HEK293 (cell line): Measurements from ENCODE around the gene L2HGDH.

Experiments used
- CTCF ChIA-PET: fragments of 350-600 bp; formaldehyde crosslinking; extraction: SDS; loops from one replicate; lab custom pipeline; 2021; ENCODE audit warnings: antibody characterized with exemption; lab: Yijun Ruan, JAX
- POLR2A ChIA-PET: fragments of 300-600 bp; formaldehyde crosslinking; extraction: SDS; loops from one replicate; lab custom pipeline; 2020; ENCODE audit warnings: antibody characterized with exemption, inconsistent platforms; lab: Yijun Ruan, JAX
- H3K27ac ChIP-seq: fragments of 200-500 bp; sonication (Bioruptor generic); 2 replicates; pipeline ENCODE4 v1.5.1; 2014; ENCODE audit warnings: low read depth, low read length, control low read depth, inconsistent platforms; ENCODE audit errors: extremely low read depth
- H3K36me3 ChIP-seq, 2 experiments: fragments of 200-500 bp in 1 of 2; sonication (Bioruptor generic) in 1 of 2; 1 replicate in 1 of 2; 2 replicates in 1 of 2; pipeline ENCODE4 v1.5.1; 2014 to 2017; ENCODE audit warnings: inconsistent platforms in 2 of 2, low read length in 2 of 2; ENCODE audit not compliant: control insufficient read depth in 2 of 2, insufficient read depth in 1 of 2
- H3K4me1 ChIP-seq: fragments of 200-500 bp; sonication (Bioruptor generic); 2 replicates; pipeline ENCODE4 v1.5.1; 2014; ENCODE audit warnings: mild to moderate bottlenecking, low read length, inconsistent platforms; ENCODE audit not compliant: control insufficient read depth, insufficient read depth
- H3K4me3 ChIP-seq: 2 replicates; pipeline ENCODE4 v1.5.1; 2011; ENCODE audit warnings: low read depth, mild to moderate bottlenecking, control low read depth, low read length, moderate library complexity
- H3K9me3 ChIP-seq: fragments of 200-500 bp; sonication (Bioruptor generic); 2 replicates; pipeline ENCODE4 v1.5.1; 2014; ENCODE audit warnings: low read depth, low read length, inconsistent platforms; ENCODE audit not compliant: control insufficient read depth, insufficient read depth
- BCL11B ChIP-seq: fragments of 450-650 bp; formaldehyde crosslinking; IDR thresholded peaks from 2 replicates; pipeline ENCODE4 v1.5.1; 2016; ENCODE audit warnings: low read depth, missing biosample characterization, missing genetic modification characterization
- GFI1B ChIP-seq: fragments of 450-650 bp; formaldehyde crosslinking; IDR thresholded peaks from 2 replicates; pipeline ENCODE4 v1.5.1; 2016; ENCODE audit warnings: missing biosample characterization, missing genetic modification characterization
- KLF7 ChIP-seq: fragments of 450-650 bp; formaldehyde crosslinking; IDR thresholded peaks from 2 replicates; pipeline ENCODE4 v1.5.1; 2016; ENCODE audit warnings: missing biosample characterization, missing genetic modification characterization, borderline replicate concordance
- PBX3 ChIP-seq: sonication (generic); formaldehyde crosslinking; IDR thresholded peaks from 2 replicates; pipeline ENCODE4 v1.8.1; 2022; ENCODE audit warnings: mild to moderate bottlenecking, moderate library complexity, missing genetic modification reagents
- SP7 ChIP-seq: fragments of 450-650 bp; formaldehyde crosslinking; IDR thresholded peaks from 2 replicates; pipeline ENCODE4 v1.5.1; 2016; ENCODE audit warnings: missing biosample characterization, missing genetic modification characterization
- TRIM28 ChIP-seq: IDR thresholded peaks from 2 replicates; pipeline ENCODE4 v1.6.1; 2011; ENCODE audit warnings: low read length, control low read depth, borderline replicate concordance
- WT1 ChIP-seq: fragments of 450-650 bp; formaldehyde crosslinking; IDR thresholded peaks from 2 replicates; pipeline ENCODE4 v1.5.1; 2016; ENCODE audit warnings: missing biosample characterization, missing genetic modification characterization
- ZBTB1 ChIP-seq: fragments of 450-650 bp; formaldehyde crosslinking; IDR thresholded peaks from 2 replicates; pipeline ENCODE4 v1.5.1; 2016; ENCODE audit warnings: missing biosample characterization, missing genetic modification characterization
- ZBTB49 ChIP-seq: fragments of 450-650 bp; formaldehyde crosslinking; IDR thresholded peaks from 2 replicates; pipeline ENCODE4 v1.5.1; 2016; ENCODE audit warnings: missing biosample characterization, missing genetic modification characterization, low read depth
- ZBTB8A ChIP-seq: fragments of 450-650 bp; formaldehyde crosslinking; IDR thresholded peaks from 2 replicates; pipeline ENCODE4 v1.5.1; 2016; ENCODE audit warnings: missing biosample characterization, missing genetic modification characterization
- ZFP3 ChIP-seq: fragments of 450-650 bp; formaldehyde crosslinking; IDR thresholded peaks from 2 replicates; pipeline ENCODE4 v1.5.1; 2016; ENCODE audit warnings: low read depth, missing biosample characterization, missing genetic modification characterization
- ZIC2 ChIP-seq: fragments of 450-650 bp; formaldehyde crosslinking; IDR thresholded peaks from 2 replicates; pipeline ENCODE4 v1.5.1; 2016; ENCODE audit warnings: missing biosample characterization, missing genetic modification characterization
- ZNF132 ChIP-seq: fragments of 450-650 bp; formaldehyde crosslinking; IDR thresholded peaks from 2 replicates; pipeline ENCODE4 v1.5.1; 2017; ENCODE audit warnings: missing biosample characterization, missing genetic modification characterization, borderline replicate concordance
- ZNF148 ChIP-seq: fragments of 450-650 bp; formaldehyde crosslinking; IDR thresholded peaks from 2 replicates; pipeline ENCODE4 v1.5.0; 2017; ENCODE audit warnings: missing biosample characterization, missing genetic modification characterization, borderline replicate concordance
- ZNF169 ChIP-seq: fragments of 450-650 bp; formaldehyde crosslinking; IDR thresholded peaks from 2 replicates; pipeline ENCODE4 v1.5.1; 2016; ENCODE audit warnings: missing biosample characterization, missing genetic modification characterization
- ZNF214 ChIP-seq: fragments of 450-650 bp; formaldehyde crosslinking; IDR thresholded peaks from 2 replicates; pipeline ENCODE4 v1.5.1; 2017; ENCODE audit warnings: missing biosample characterization, mild to moderate bottlenecking, missing genetic modification characterization, borderline replicate concordance
- ZNF239 ChIP-seq: fragments of 450-650 bp; formaldehyde crosslinking; IDR thresholded peaks from 2 replicates; pipeline ENCODE4 v1.5.1; 2016; ENCODE audit warnings: missing biosample characterization, missing genetic modification characterization
- ZNF248 ChIP-seq: fragments of 450-650 bp; formaldehyde crosslinking; IDR thresholded peaks from 2 replicates; pipeline ENCODE4 v1.5.1; 2017; ENCODE audit warnings: missing biosample characterization, missing genetic modification characterization
- ZNF362 ChIP-seq: fragments of 450-650 bp; formaldehyde crosslinking; IDR thresholded peaks from 2 replicates; pipeline ENCODE4 v1.5.1; 2016; ENCODE audit warnings: missing biosample characterization, missing genetic modification characterization
- ZNF398 ChIP-seq: fragments of 450-650 bp; formaldehyde crosslinking; IDR thresholded peaks from 2 replicates; pipeline ENCODE4 v1.5.1; 2017; ENCODE audit warnings: missing biosample characterization, missing genetic modification characterization
- ZNF529 ChIP-seq: fragments of 450-650 bp; formaldehyde crosslinking; IDR thresholded peaks from 2 replicates; pipeline ENCODE4 v1.5.1; 2017; ENCODE audit warnings: missing genetic modification characterization, missing biosample characterization; ENCODE audit not compliant: insufficient replicate concordance
- ZNF530 ChIP-seq: fragments of 450-650 bp; formaldehyde crosslinking; IDR thresholded peaks from 2 replicates; pipeline ENCODE4 v1.5.1; 2016; ENCODE audit warnings: low read depth, missing biosample characterization, missing genetic modification characterization
- ZNF555 ChIP-seq: fragments of 450-650 bp; formaldehyde crosslinking; conservative IDR thresholded peaks from 2 replicates; pipeline ENCODE4 v1.5.1; 2017; ENCODE audit warnings: missing biosample characterization, mild to moderate bottlenecking, missing genetic modification characterization, inconsistent platforms
- ZNF558 ChIP-seq: fragments of 450-650 bp; formaldehyde crosslinking; IDR thresholded peaks from 2 replicates; pipeline ENCODE4 v1.5.1; 2016; ENCODE audit warnings: missing biosample characterization, missing genetic modification characterization
- ZNF571 ChIP-seq: fragments of 450-650 bp; formaldehyde crosslinking; IDR thresholded peaks from 2 replicates; pipeline ENCODE4 v1.5.0; 2017; ENCODE audit warnings: missing biosample characterization, missing genetic modification characterization
- ZNF777 ChIP-seq: fragments of 450-650 bp; formaldehyde crosslinking; IDR thresholded peaks from 2 replicates; pipeline ENCODE4 v1.5.1; 2017; ENCODE audit warnings: missing biosample characterization, missing genetic modification characterization, borderline replicate concordance
- ZSCAN18 ChIP-seq: fragments of 450-650 bp; formaldehyde crosslinking; IDR thresholded peaks from 2 replicates; pipeline ENCODE4 v1.5.1; 2016; ENCODE audit warnings: missing biosample characterization, missing genetic modification characterization

The L2HGDH gene

GRCh38 chr14:50311972-50312733 lies at the start of gene L2HGDH, which contains the start of gene DMAC2L (continued):
- TF ChIP-seq ZNF555 (tag by site-specific recombination), result no peak
- peak; percentile 48; the same call in 1 of the 2 replicates for TF ChIP-seq ZNF398
- no peak for TF ChIP-seq ZNF530 (tag by site-specific recombination)
- TF ChIP-seq ZNF558, result no peak
- TF ChIP-seq WT1 (tag by site-specific recombination), result 0 out of 2 replicates have a peak, but pooled peaks have one; percentile 22
- TF ChIP-seq ZNF571 (tag by site-specific recombination), result no peak
- no peak for TF ChIP-seq ZNF362 (tag by site-specific recombination)
- peak; percentile 58 for TF ChIP-seq ZBTB8A (tag by site-specific recombination)
- peak; percentile 89 for TF ChIP-seq ZIC2
- TF ChIP-seq GFI1B, result no peak
- 0 out of 2 replicates have a peak, but pooled peaks have one; percentile 39 for TF ChIP-seq KLF7
- TF ChIP-seq ZFP3 (tag by site-specific recombination), result no peak
- TF ChIP-seq ZBTB49 (tag by site-specific recombination), result no peak
- TF ChIP-seq BCL11B (tag by site-specific recombination), result peak; percentile 65; the same call in 1 of the 2 replicates
- no peak for TF ChIP-seq ZBTB1 (tag by site-specific recombination)
- TF ChIP-seq ZNF239 (tag by site-specific recombination), result no peak
- 0 out of 2 replicates have a peak, but pooled peaks have one; percentile 35 for TF ChIP-seq PBX3 (CRISPR knock-in tag)
- TF ChIP-seq ZSCAN18, result no peak

- Histone ChIP-seq H3K27ac (no peak overlapping the region), H3K36me3 (no peaks in the 10 kb centered on the region), H3K4me3 (no peak overlapping the region), H3K4me1 (no peaks in the 10 kb centered on the region), H3K9me3 (no peaks in the 10 kb centered on the region)
- ChIA-PET POLR2A (no interaction called here), CTCF (no interaction called here)
- no peak for TF ChIP-seq SP7 (tag by site-specific recombination)
- no peak for TF ChIP-seq ZNF169 (tag by site-specific recombination)
- no peak for TF ChIP-seq TRIM28
- TF ChIP-seq ZNF571 (tag by site-specific recombination), result no peak
- no peak for TF ChIP-seq ZNF148 (tag by site-specific recombination)
- no peak for TF ChIP-seq ZNF214
- no peak for TF ChIP-seq ZNF132 (tag by site-specific recombination)
- TF ChIP-seq ZBTB1 (tag by site-specific recombination), result no peak
- TF ChIP-seq ZNF248 (tag by site-specific recombination), result no peak
- TF ChIP-seq ZBTB8A (tag by site-specific recombination), result no peak
- TF ChIP-seq ZNF777 (tag by site-specific recombination), result no peak
- no peak for TF ChIP-seq ZNF529 (tag by site-specific recombination)
Measured at GRCh38 chr14:50360851-50361250, 48.8 kb upstream of the L2HGDH start.
